Naive thymus-derived CD8-positive, alpha-beta T cell (primary cell): ENCODE data around the gene BID. TPM values are rescaled to one million over a fixed set of nuclear protein-coding genes. Genes with fewer than 3 reads are reported as not detected.

Experiments
- ATAC-seq, 2 donors: fragments of 150-1000 bp; cut with Tn5 transposase in 1 of 2; sonication (Bioruptor Pico), chemical (Tn5 transposase) in 1 of 2; 1 replicate in 1 of 2; 2 replicates in 1 of 2; pipeline ENCODE4 v1.10.0; 2021; ENCODE audit warnings: mild to moderate bottlenecking in 2 of 2, moderate library complexity in 2 of 2
- POLR2A ChIA-PET: fragments of 350-600 bp; sonication (Branson Sonifier 250); formaldehyde crosslinking; loops from one replicate; lab custom pipeline; 2021; ENCODE audit warnings: antibody characterized with exemption; lab: Charles Lee
- DNase-seq, 10 donors: peaks; one replicate each; pipeline versions ENCODE4 v3.0.0 to v3.0.0-alpha.2; 2020 to 2022
- H3K27ac Mint-ChIP-seq, 10 donors: one replicate each; pipeline ENCODE4 v1.8.0; 2020 to 2022; ENCODE audit warnings: mild to moderate bottlenecking in 10 of 10, mixed read lengths in 10 of 10, moderate library complexity in 4 of 10, inconsistent platforms in 1 of 10
- H3K27me3 Mint-ChIP-seq, 5 donors: one replicate each; pipeline ENCODE4 v1.8.0; 2021 to 2022; ENCODE audit warnings: mixed read lengths in 5 of 5
- H3K36me3 Mint-ChIP-seq, 3 donors: one replicate each; pipeline ENCODE4 v1.8.0; 2020 to 2022; ENCODE audit warnings: mixed read lengths in 3 of 3, mild to moderate bottlenecking in 2 of 3, inconsistent platforms in 1 of 3
- H3K4me1 Mint-ChIP-seq, 4 donors: one replicate each; pipeline ENCODE4 v1.8.0; 2021 to 2022; ENCODE audit warnings: mixed read lengths in 4 of 4
- H3K4me3 Mint-ChIP-seq, 10 donors: one replicate each; pipeline ENCODE4 v1.8.0; 2020 to 2022; ENCODE audit warnings: mild to moderate bottlenecking in 10 of 10, mixed read lengths in 10 of 10, moderate library complexity in 6 of 10, inconsistent platforms in 1 of 10
- H3K9me3 Mint-ChIP-seq, 9 donors: one replicate each; pipeline ENCODE4 v1.8.0; 2020 to 2022; ENCODE audit warnings: mixed read lengths in 9 of 9, mild to moderate bottlenecking in 3 of 9, inconsistent platforms in 1 of 9, moderate library complexity in 1 of 9
- polyA plus RNA-seq, 3 donors: library from polyadenylated mRNA; unstranded; fragments of 300-500 nt; fragmentation: Illumina TruSeq; gene quantifications; one replicate each; pipeline ENCODE4 v1.2.3, GENCODE V29; 2021
- total RNA-seq, 8 experiments: library from RNA in 2 of 8; stranded (reverse) in 2 of 8; gene quantifications; one replicate each; pipeline ENCODE4 v1.2.3 and lab custom pipeline; 2021 to 2026

The BID gene
- 10 to 100 TPM; 22.3 to 23.0 TPM for total RNA-seq
- 10 to 100 TPM; 67.0 to 84.1 (median 67.7) TPM for polyA plus RNA-seq
- 10.3 to 31.5 (median 23.1) reads per million in 6 experiments for total RNA-seq (lab: John Stamatoyannopoulos, UW)

DNA sequence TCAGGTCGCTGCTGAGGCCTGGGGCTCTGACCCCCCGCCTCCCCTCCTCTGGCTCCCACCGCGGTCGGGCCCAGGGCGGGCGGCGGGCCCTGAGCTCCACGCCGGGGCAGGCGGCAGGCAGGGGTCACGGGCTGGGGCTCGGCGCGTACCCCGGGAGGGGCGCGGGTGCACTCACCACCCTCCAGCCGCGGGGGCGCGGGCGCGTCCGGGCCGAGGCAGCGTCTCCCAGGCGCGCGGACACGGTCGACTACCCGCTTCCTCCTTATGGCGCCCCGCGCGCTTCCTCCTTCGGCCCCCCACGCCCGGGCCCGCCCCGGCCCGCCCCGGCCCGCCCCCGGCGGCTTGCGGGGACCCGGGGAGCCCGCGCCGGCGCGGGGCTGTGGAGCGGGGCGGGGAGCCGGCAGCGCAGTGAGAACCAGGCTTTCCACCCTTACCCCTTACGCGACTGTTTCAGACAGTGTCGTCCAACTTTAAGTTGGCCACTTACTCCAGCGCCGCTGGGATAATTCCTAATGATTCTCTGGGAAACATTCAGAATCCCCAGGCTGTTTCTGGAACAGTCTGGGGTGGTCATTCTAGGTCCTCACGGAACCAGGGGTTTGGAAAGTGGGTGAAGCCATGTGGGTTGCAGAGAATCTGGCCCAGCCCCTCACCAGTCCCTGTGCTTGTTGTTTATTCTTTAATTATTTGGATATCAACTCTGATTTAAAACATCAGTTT is at the start of gene BID:
Gene BID (minus strand): TSS at position 264 of the 720 bp plus-strand sequence. CDS start 24,353 bp downstream, outside the sequence.
- H3K9me3 Mint-ChIP-seq, result peaks cover 0 to 1% (median 0%) of the 10 kb centered on the region in 9 donors
- peaks cover 42 to 92% (median 86%) of the 10 kb centered on the region in 4 donors for H3K4me1 Mint-ChIP-seq
- H3K4me3 Mint-ChIP-seq, result peak within 1 kb of the TSS; percentile 88 to 100 (median 95)
- ATAC-seq (peak; percentile 28 to 48), DNase-seq (peak in 7 of 10 donors; percentile 34 to 58 (median 42))
- H3K27ac Mint-ChIP-seq, result peak within 1 kb of the TSS; percentile 88 to 99 (median 98)
- no peaks in the 10 kb centered on the region for H3K27me3 Mint-ChIP-seq
- H3K36me3 Mint-ChIP-seq, result peaks cover 0 to 5% (median 2%) of the 10 kb centered on the region in 3 donors
- POLR2A ChIA-PET, result interaction anchor here (0.5 to 1.9 kb wide), 5 partner anchors 9 to 40 kb away, joined by 3 to 5 read pairs (median 3); no protein-coding TSS in a partner anchor

DNA sequence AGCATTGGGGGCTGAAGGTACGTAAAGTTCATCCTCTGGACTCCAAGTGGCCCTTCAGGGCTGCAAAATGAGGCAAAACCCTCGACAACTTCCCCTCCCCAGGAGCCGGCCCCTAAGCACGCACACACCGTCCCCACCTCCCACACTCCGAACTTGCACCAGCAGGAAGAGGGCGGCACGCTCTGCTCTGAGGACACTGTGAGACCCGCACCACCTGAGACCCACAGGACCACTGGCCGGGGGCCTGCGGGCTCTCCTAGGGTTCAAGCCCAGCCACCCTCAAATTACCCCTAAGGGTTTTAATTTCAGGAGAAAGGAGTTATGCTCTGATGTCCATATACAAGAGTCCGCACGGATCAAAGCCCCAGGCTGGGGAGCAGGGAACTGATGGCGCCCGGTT is 49.7 kb upstream of the BID start:
- ATAC-seq (no peak), DNase-seq (no peak)
- Mint-ChIP-seq H3K36me3 (peaks cover 0 to 15% (median 0%) of the 10 kb centered on the region in 3 donors), H3K4me3 (no peak overlapping the region), H3K9me3 (no peaks in the 10 kb centered on the region), H3K27me3 (no peaks in the 10 kb centered on the region), H3K27ac (no peak overlapping the region), H3K4me1 (no peaks in the 10 kb centered on the region)
- POLR2A ChIA-PET, result no interaction called here

DNA sequence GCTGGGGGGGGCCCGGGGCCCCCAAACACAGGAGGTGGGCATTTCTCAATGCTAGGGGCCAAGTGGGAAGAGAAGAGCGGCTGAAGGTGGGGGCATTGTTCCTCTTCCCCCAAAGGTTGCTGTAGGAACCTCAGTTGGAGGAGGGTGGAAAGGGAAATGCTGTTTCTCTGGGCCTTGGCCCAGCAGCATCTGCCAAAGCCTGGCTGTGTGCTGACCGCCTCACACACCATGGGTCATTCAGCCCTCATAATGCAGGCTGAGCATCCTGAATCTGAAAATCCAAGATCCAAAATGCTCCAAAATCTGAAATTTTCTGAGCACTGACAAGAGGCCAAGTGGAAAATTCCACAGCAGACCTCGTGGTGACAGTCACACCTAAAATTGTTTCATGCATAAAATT is 49.0 kb upstream of the BID start:
- no peak for ATAC-seq
- H3K4me1 Mint-ChIP-seq, result no peaks in the 10 kb centered on the region

GRCh38 chr22:17822087-17822486 is 47.8 kb upstream of the BID start:
- Mint-ChIP-seq H3K36me3 (peaks cover 0 to 14% (median 0%) of the 10 kb centered on the region in 3 donors), H3K27me3 (no peaks in the 10 kb centered on the region), H3K27ac (peak overlapping the region in 1 of 10 donors; percentile 58), H3K4me3 (no peak overlapping the region), H3K4me1 (no peaks in the 10 kb centered on the region), H3K9me3 (no peaks in the 10 kb centered on the region)
- POLR2A ChIA-PET, result no interaction called here
- DNase-seq (no peak), ATAC-seq (no peak)

More for the DNA sequence above, 49.0 kb upstream of the BID start:
- H3K36me3 Mint-ChIP-seq, result peaks cover 0 to 15% (median 0%) of the 10 kb centered on the region in 3 donors
- POLR2A ChIA-PET, result no interaction called here
- no peak overlapping the region for H3K27ac Mint-ChIP-seq
- no peaks in the 10 kb centered on the region for H3K27me3 Mint-ChIP-seq
- no peak for DNase-seq
- no peaks in the 10 kb centered on the region for H3K9me3 Mint-ChIP-seq
- no peak overlapping the region for H3K4me3 Mint-ChIP-seq

DNA sequence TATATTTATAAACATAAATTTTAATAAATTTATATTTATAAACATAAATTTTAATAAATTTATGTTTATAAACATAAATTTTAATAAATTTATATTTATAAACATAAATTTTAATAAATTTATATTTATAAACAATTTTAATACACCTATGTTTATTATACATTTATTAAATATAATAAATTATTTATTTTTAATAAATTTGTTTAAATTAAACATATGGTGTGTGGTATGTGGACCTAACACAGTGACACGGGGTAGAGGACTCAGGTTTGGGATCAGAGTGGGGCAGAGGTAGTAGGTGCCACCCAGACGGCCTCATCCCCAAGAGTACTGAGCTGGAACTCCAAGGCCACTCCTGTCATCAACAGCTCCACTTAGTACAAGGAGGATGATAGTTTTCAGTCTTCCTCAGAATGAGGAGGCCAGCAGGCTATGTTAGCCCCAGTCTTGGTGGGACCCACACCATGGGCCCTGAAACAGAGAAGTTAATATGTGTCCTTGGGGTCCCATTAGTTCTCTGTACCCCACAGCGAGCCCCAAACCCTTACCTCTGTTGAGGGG is 46.7 kb upstream of the BID start:
- Mint-ChIP-seq H3K27ac (no peak overlapping the region), H3K4me3 (no peak overlapping the region), H3K36me3 (peaks cover 0 to 12% (median 0%) of the 10 kb centered on the region in 3 donors), H3K4me1 (no peaks in the 10 kb centered on the region), H3K27me3 (no peaks in the 10 kb centered on the region), H3K9me3 (no peaks in the 10 kb centered on the region)
- DNase-seq, result no peak
- ATAC-seq, result no peak
- POLR2A ChIA-PET, result no interaction called here

DNA sequence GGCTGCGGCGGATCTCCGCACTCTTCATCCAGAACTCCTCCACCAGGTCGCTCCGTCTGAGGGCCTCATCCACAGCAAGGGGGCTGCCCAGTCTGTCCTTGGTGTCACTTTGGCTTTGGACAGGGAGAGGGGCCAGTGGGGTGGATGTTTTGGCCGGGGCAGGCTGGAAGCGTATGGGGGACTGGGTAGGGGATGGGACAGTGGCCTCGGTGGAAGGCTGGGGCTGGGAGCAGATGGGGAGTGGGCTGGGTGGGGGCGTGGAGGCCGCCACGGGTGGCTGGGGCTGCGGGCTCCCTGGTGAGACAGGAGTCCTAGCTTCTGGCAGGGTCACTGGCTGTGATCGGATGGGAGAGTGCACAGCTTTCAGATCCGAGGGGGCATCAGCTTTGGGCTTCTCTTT is 44.4 kb upstream of the BID start:
- Mint-ChIP-seq H3K4me3 (no peak overlapping the region), H3K9me3 (no peaks in the 10 kb centered on the region), H3K27ac (no peak overlapping the region), H3K36me3 (peaks cover 0 to 18% (median 0%) of the 10 kb centered on the region in 3 donors), H3K27me3 (no peaks in the 10 kb centered on the region), H3K4me1 (peaks cover 0 to 2% (median 0%) of the 10 kb centered on the region in 4 donors)
- no peak for DNase-seq
- POLR2A ChIA-PET, result no interaction called here
- ATAC-seq, result no peak

DNA sequence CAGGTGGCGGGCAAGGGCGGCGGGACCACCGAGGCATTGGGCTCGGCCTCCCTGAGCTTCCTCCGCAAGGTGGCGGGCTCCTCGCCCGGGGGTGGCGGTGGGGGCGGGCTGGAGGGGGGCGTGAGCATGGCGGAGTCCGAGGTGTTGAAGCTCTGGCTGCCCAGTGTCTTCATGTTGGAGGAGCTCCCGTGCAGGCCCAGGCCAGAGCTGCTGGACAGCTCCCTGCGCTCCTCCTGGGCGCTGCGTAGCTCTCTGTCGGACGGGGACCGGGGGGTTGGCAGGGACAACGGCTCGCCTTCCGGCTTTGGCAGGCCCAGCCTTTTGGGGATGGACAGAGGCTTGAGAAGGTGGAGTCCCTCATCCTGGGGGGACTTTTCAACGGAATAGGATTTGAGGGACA is 43.9 kb upstream of the BID start:
- Mint-ChIP-seq H3K36me3 (peaks cover 0 to 18% (median 0%) of the 10 kb centered on the region in 3 donors), H3K9me3 (no peaks in the 10 kb centered on the region), H3K4me3 (no peak overlapping the region), H3K4me1 (peaks cover 0 to 2% (median 0%) of the 10 kb centered on the region in 4 donors), H3K27ac (no peak overlapping the region), H3K27me3 (no peaks in the 10 kb centered on the region)
- no peak for DNase-seq
- ATAC-seq, result no peak
- POLR2A ChIA-PET, result no interaction called here

DNA sequence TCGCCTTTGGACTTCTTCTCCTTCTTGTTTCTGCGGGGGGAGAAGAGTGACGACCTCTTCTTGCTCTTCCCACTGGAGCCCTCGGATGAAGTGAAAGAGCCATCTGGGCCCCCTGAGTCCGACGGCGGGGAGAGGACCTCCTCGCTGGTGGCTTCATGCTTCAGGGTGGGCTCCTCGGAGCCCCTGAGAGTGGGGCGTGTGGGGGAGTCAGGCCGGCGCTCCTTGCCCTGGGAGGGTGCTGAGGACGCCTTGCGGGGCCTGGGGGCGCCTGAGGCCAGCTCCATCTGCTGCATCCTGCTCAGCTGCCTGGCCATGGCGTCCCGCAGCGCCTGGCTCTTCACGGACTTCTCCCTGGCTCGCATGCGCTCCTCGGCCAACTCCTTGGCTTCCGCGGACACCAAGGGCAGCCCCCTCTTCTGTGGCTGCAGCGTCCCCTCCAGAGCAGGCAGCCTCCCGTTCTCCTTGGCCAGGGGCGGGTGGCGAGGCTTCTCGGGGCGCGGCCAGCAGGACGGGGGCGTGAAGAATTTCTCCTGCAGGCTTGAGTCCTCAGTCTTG is 43.3 kb upstream of the BID start:
- POLR2A ChIA-PET, result no interaction called here
- H3K27me3 Mint-ChIP-seq, result no peaks in the 10 kb centered on the region

DNA sequence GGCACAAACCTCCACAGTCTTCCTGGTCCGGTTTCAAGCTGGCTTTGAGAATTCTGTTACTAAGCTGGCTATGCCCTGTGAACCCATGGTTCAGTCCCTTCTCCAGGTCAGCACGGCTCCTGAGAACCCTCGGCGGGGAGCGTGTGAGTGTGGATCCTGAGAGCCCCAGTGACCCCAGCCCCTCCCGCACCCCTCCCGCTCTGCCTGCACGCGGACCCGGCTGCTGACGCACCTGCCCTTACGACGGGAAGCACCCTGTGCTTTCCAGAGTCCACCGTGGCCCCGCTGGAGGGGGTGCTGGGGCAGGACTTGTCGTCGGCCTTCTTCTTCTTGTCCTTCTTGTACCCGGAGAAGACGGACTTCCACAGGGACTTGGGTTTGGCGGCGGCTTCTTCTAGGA is 42.8 kb upstream of the BID start:
- POLR2A ChIA-PET, result no interaction called here
- Mint-ChIP-seq H3K4me1 (peaks cover 0 to 2% (median 0%) of the 10 kb centered on the region in 4 donors), H3K9me3 (no peaks in the 10 kb centered on the region), H3K4me3 (no peak overlapping the region), H3K27me3 (no peaks in the 10 kb centered on the region), H3K27ac (no peak overlapping the region), H3K36me3 (peaks cover 0 to 18% (median 0%) of the 10 kb centered on the region in 3 donors)
- DNase-seq (no peak), ATAC-seq (no peak)

More for the DNA sequence above, 43.3 kb upstream of the BID start:
- Mint-ChIP-seq H3K27ac (no peak overlapping the region), H3K4me3 (no peak overlapping the region), H3K4me1 (peaks cover 0 to 2% (median 0%) of the 10 kb centered on the region in 4 donors), H3K36me3 (peaks cover 0 to 18% (median 0%) of the 10 kb centered on the region in 3 donors), H3K9me3 (no peaks in the 10 kb centered on the region)
- DNase-seq (no peak), ATAC-seq (no peak)

DNA sequence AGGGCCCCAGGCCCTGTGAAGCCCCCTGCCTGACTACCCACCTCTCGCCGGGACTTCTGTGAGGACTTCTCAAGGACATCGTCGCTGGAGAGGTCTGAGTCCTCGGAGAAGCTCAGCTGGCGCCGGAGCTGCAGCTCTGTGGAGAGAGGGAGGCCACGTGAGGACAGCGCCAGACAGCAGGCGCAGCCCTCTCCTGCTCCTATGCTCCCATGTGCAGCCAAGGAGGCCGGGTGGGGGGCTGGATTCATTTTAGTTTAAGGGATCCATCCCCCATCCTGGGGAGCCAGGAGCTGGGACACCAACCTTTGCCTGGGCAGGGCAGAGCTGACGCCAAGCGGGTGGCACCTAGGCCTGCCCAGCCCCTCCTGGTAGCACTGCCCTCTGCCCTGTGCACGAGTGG is 42.4 kb upstream of the BID start:
- H3K4me3 Mint-ChIP-seq, result no peak overlapping the region
- H3K27me3 Mint-ChIP-seq, result no peaks in the 10 kb centered on the region
- no peaks in the 10 kb centered on the region for H3K9me3 Mint-ChIP-seq
- POLR2A ChIA-PET, result no interaction called here
- H3K4me1 Mint-ChIP-seq, result peaks cover 0 to 2% (median 0%) of the 10 kb centered on the region in 4 donors
- H3K27ac Mint-ChIP-seq, result no peak overlapping the region
- peaks cover 0 to 22% (median 0%) of the 10 kb centered on the region in 3 donors for H3K36me3 Mint-ChIP-seq
- DNase-seq, result no peak
- ATAC-seq, result no peak

- Mint-ChIP-seq H3K4me3 (no peak overlapping the region), H3K4me1 (peaks cover 0 to 2% (median 0%) of the 10 kb centered on the region in 4 donors), H3K36me3 (peaks cover 0 to 26% (median 0%) of the 10 kb centered on the region in 3 donors), H3K27me3 (no peaks in the 10 kb centered on the region), H3K9me3 (no peaks in the 10 kb centered on the region), H3K27ac (no peak overlapping the region)
- ATAC-seq (no peak), DNase-seq (no peak)
- POLR2A ChIA-PET, result no interaction called here
Observed at GRCh38 chr22:17815703-17816254, 41.5 kb upstream of the BID start.

DNA sequence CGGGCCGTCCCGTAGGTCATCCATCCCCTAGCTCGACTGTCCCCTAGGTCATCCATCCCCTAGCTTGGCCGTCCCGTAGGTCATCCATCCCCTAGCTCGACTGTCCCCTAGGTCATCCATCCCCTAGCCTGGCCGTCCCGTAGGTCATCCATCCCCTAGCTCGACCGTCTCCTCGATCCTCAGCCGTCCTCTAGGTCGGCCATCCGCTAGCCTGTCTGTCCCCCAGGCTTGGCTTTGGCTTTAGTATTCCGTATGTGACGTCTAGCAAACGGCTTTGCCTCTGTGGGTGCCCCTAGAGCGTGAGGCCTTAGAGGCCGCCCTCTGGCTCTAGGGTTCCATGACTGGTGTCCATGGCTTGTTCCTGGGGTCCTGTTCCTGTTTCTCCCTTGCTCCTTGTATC is 40.6 kb upstream of the BID start:
- POLR2A ChIA-PET, result no interaction called here
- Mint-ChIP-seq H3K9me3 (no peaks in the 10 kb centered on the region), H3K36me3 (peaks cover 0 to 30% (median 0%) of the 10 kb centered on the region in 3 donors), H3K4me1 (peaks cover 0 to 2% (median 0%) of the 10 kb centered on the region in 4 donors), H3K4me3 (no peak overlapping the region), H3K27me3 (no peaks in the 10 kb centered on the region), H3K27ac (no peak overlapping the region)
- DNase-seq, result no peak
- no peak for ATAC-seq

DNA sequence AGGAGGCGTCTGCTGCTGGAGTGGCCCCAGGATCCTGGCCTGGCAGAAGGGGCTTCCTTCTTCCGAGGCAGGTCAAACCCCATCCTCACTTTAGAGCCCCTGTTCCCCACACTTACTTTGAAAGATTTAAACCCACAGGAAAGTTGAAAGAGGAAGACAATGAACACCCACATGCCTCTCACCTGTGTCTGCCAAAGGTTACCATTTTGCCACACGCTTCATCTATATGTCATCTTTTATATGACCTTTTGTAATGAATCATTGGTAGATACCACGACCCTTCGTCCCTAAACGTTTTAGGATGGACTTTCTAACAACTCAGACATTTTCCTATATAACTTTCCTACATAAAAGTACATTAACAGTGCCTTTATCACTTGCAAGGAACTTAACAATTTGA is 39.8 kb upstream of the BID start:
- Mint-ChIP-seq H3K9me3 (no peaks in the 10 kb centered on the region), H3K4me1 (peaks cover 0 to 2% (median 0%) of the 10 kb centered on the region in 4 donors), H3K27me3 (no peaks in the 10 kb centered on the region), H3K36me3 (peaks cover 0 to 30% (median 0%) of the 10 kb centered on the region in 3 donors), H3K4me3 (no peak overlapping the region), H3K27ac (no peak overlapping the region)
- DNase-seq (no peak), ATAC-seq (no peak)
- POLR2A ChIA-PET, result no interaction called here
